ENCODE results near the gene TMEM170B. TPM values are rescaled to one million over a fixed set of nuclear protein-coding genes. Genes with fewer than 3 reads are reported as not detected.

Gene TMEM170B
- total RNA-seq, 1 experiment from 2014 or later: 6.3 TPM

DNA sequence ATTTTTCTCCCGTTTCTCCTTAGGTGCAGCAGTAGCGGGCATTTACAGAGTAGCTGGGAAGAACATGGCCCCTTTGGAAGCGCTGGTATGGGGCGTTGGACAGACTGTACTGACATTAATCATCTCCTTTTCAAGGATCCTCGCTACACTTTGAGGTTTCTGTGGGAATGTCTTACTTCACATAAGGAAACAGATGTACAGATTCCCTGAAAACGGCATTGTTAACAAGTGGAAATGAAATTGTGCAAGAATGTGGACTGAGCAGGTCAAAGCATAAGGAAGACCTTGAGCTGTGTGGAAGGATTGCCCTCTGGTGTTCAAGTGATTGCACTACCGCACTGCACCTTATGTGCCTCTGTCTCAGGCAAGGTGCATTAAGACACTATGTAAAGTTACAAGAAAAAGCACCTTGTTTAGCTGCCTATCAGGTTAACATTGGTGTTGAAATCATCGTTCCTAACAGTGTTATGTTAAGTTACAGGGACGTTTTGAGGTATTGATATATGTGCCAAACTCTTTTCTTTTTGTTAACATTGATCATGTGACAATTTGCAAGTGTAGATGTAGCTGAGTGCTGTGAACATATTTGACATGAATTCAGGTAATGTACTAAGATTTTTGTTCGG lies 38.0 kb downstream of the TMEM170B start:
- peak; percentile 83 for DNase-seq (ENCODE audit: low spot score)
- in situ Hi-C loops (cut with HindIII; ENCODE audit: low sequenced_read_pairs): no loop called here

DNA sequence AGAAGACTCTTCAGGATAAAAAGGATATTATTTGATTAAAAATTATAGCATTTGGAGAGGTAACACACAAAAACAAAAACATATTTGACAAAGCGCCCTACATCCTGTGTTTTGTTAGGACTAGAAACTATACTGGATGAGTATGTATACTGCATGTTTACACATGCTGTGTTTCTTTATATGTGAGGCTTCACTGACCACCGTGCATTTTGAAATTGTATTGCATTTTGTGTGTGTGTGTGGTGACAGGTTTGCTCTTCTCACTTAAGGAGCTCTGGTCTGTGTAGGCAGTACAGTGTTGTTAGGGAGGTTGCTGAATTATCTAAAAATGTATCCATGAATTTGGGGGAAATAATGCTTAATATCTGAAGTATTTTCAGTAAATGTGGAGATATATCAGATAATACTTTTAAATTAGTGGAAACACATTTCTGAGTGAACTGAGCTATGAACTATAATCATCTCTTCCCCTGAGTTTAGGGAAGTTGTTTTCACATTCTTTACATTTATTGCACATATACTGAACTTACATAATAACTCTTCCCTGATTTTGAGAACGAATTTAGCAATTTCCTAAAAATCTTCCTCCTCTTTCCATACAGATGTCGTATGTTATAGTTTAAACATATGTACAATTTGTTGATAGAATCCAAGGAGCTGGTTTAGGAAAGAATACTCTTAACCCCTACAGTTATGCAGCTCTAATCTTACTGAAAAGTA lies 43.3 kb downstream of the TMEM170B start:
- in situ Hi-C loops (cut with HindIII; ENCODE audit: low sequenced_read_pairs): no loop called here
- no peak for DNase-seq (ENCODE audit: low spot score)

- DNase-seq (ENCODE audit: low spot score): no peak
- in situ Hi-C loops (cut with HindIII; ENCODE audit: low sequenced_read_pairs): no loop called here
Measured at GRCh38 chr6:11584244-11584643, 46.7 kb downstream of the TMEM170B start.

DNA sequence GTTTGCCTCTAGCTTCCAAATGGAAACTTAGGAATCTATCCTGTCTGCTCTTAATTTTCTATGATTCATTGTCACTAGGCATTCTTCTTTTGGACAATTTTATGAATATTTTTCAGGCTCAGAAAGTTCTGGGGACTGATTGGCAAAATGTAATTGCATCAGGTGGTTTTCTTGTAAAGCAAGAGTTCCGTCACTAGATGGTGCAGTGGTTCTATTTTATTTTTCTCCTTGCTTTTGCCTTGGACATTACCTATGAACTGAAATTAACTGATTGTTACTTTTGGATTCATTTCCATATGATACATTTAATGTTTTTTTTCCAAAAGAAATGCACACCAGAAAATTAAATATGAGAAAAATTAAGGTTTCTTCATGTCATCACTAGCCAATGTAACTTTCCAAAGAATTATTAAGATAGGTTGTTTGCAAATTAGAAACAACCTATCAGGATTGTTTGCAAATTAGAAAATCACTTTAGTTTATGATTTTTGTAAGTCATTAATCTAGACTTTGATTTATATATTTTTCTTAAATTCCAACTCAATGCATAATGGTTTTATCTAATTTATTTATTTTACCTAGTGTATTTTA lies 48.0 kb downstream of the TMEM170B start:
- DNase-seq (ENCODE audit: low spot score): peak; percentile 49
- in situ Hi-C loops (cut with HindIII; ENCODE audit: low sequenced_read_pairs): no loop called here

DNA sequence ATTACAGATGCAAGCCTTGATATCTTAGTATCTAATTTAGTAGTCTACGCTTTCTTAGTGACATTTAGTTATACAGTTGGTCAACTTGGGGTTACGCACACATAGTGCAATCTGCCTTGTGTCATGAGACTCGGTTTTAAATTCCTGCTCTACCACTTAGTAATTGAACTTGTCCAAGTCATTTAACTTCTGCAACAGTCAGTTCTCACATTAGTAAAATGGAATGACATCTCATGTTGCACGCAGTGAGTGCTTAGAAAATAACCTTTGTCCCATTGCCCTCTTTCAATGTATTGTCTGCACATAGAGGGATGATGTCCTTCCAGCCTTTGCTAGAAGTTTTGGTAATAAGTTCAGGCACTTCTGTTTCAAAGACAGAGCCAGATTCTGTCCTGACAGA lies 48.6 kb downstream of the TMEM170B start:
- no peak for DNase-seq (ENCODE audit: low spot score)
- in situ Hi-C loops (cut with HindIII; ENCODE audit: low sequenced_read_pairs): no loop called here

DNA sequence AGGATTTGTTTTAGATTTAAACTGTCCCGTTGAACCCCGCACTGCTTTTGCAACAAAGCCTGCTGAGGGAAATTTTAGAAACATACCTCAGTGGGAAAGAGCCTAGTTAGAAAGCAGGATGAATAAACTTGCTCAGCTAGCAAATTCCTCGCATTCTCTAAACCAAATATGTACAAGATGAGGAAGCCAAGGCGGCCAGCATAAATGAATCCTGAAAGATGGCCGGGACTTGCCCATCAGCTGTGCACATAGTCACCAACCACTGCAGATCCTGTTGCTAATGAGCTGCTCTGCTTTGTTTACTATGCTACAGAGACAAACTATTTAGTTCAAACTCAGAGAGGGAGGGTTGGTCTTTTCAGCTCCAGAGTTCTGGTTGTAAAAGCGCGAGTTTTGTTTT lies 49.0 kb downstream of the TMEM170B start:
- no peak for DNase-seq (ENCODE audit: low spot score)
- in situ Hi-C loops (cut with HindIII; ENCODE audit: low sequenced_read_pairs): no loop called here

GRCh38 chr6:11589261-11589660 lies 51.7 kb downstream of the TMEM170B start:
- no peak for DNase-seq (ENCODE audit: low spot score)
- in situ Hi-C loops (cut with HindIII; ENCODE audit: low sequenced_read_pairs): no loop called here

DNA sequence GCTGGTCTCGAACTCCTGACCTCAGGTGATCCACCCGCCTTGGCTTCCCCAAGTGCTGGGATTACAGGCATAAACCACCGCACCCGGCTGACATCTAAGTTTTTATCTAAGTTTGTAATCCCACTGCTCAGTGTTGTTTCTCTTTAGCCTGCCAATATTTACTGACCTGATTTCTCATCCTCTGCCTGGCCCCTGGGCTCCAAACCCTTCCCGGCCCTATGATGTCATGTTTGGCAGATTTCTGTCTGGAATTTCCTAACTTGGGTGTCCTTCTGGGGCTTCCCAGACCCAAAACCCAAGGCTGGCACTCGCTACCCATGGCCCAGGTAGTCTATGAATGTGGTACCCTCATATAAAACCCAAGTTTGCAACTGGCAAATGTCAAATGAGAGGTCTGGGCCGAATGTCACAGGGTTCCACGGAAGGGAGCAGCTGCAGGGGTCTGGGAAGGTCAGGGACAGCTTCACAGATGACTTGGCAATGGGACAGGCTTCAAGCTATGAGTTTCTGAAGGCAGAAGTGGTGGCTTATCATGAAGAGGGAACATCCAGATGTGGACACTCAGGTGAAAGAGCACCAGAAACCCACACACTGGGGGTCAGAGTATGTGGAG lies 54.9 kb downstream of the TMEM170B start:
- no peak for DNase-seq (ENCODE audit: low spot score)
- in situ Hi-C loops (cut with HindIII; ENCODE audit: low sequenced_read_pairs): no loop called here

DNA sequence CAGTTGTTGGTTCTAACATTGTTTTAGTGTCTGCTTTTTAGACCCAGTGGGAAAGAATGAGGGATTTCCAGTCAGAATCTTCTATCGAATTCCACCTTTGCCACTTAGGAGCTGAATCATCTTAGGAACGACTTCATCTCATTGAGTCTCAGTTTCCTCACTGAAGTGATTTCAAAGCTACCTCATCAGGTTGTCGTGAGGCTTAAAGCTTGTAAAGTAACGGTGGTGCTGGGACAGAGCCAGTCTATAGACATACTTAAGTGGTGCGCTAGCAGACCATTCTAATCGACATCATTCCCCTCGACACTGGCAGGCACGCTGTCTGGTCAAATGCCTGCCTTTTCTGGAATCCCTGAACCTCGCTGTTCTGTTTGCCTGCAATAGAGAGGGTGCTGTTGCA lies 55.5 kb downstream of the TMEM170B start:
- in situ Hi-C loops (cut with HindIII; ENCODE audit: low sequenced_read_pairs): no loop called here
- DNase-seq (ENCODE audit: low spot score): no peak

- DNase-seq (ENCODE audit: low spot score): no peak
- in situ Hi-C loops (cut with HindIII; ENCODE audit: low sequenced_read_pairs): no loop called here
Measured at GRCh38 chr6:11595903-11596302, 58.4 kb downstream of the TMEM170B start.

GRCh38 chr6:11596640-11597237 lies 59.2 kb downstream of the TMEM170B start:
- DNase-seq (ENCODE audit: low spot score): no peak
- in situ Hi-C loops (cut with HindIII; ENCODE audit: low sequenced_read_pairs): no loop called here

DNA sequence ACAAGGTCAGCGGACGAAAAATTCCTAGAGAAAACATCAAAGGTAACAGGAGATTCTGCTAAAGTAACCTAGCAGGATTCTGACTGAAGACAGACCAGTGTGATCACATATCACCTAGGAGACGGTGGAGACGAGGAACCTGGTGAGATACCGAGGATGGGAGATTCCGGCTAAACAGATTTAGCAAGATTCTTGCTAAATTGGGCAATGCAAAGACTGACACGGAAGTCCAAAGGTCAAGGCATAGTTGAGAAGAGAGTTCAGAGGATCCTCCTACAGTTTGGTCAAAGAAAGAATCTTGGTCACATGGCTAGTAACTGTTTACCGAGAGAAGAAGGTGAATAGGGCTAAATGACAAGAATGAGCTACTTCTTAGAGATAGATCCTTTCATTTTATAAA lies 61.1 kb downstream of the TMEM170B start:
- DNase-seq (ENCODE audit: low spot score): no peak
- in situ Hi-C loops (cut with HindIII; ENCODE audit: low sequenced_read_pairs): no loop called here

GRCh38 chr6:11600251-11600650 lies 62.7 kb downstream of the TMEM170B start:
- no peak for DNase-seq (ENCODE audit: low spot score)
- in situ Hi-C loops (cut with HindIII; ENCODE audit: low sequenced_read_pairs): no loop called here

DNA sequence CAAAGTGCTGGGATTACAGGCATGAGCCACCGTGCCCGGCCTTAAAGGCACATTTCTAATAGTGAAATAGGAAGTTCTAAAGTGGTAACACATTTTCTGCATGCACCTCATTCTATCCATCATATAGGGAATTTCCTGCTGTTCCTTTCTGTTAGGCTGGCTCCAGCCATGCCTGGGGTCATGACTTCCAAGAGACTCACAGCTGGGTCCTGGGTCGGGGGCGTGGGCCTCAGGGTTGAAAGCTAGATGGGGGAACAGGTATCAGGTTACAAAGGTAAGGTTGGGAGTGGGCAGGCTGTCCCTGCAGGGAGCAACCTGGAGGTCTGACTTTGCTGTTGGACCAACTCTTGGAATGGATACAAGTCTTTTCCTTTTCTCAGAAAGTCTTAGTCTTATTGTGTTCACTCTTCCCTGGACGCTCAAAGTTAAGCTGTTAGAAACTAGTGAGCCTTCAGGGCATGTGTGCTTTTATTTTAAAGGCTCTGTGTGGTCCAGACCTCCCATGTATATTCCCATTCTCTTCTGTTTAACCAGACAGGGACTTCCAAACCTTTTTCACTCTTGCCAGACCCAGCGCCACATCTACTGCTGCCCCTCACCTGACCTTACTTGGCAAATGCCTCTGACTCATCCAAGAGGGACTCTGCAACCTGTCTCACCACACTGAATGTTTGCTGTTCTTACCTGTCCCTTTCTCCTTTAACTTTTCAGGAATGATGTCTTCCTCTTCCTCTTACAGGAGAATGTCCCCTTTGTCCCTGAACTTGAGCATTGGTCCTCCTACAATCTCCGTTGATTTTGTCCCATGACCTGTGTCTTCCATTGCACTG lies 64.4 kb downstream of the TMEM170B start:
- no peak for DNase-seq (ENCODE audit: low spot score)
- in situ Hi-C loops (cut with HindIII; ENCODE audit: low sequenced_read_pairs): no loop called here

GRCh38 chr6:11604215-11604614 lies 66.7 kb downstream of the TMEM170B start:
- in situ Hi-C loops (cut with HindIII; ENCODE audit: low sequenced_read_pairs): no loop called here
- DNase-seq (ENCODE audit: low spot score): no peak

- DNase-seq (ENCODE audit: low spot score): no peak
- in situ Hi-C loops (cut with HindIII; ENCODE audit: low sequenced_read_pairs): no loop called here
Measured at GRCh38 chr6:11604836-11605506, 67.4 kb downstream of the TMEM170B start.

- in situ Hi-C loops (cut with HindIII; ENCODE audit: low sequenced_read_pairs): no loop called here
Measured at GRCh38 chr6:11605507-11605905, 68.0 kb downstream of the TMEM170B start.

GRCh38 chr6:11606332-11606731 lies 68.8 kb downstream of the TMEM170B start:
- in situ Hi-C loops (cut with HindIII; ENCODE audit: low sequenced_read_pairs): no loop called here
- DNase-seq (ENCODE audit: low spot score): peak; percentile 27

More at GRCh38 chr6:11605507-11605905, 68.0 kb downstream of the TMEM170B start:
- no peak for DNase-seq (ENCODE audit: low spot score)

- in situ Hi-C loops (cut with HindIII; ENCODE audit: low sequenced_read_pairs): no loop called here
- no peak for DNase-seq (ENCODE audit: low spot score)
Measured at GRCh38 chr6:11607383-11607782, 69.8 kb downstream of the TMEM170B start.

Data from G401 (cell line).